ENCODE measurements around the gene AKT1. TPM values are rescaled to one million over a fixed set of nuclear protein-coding genes. Genes with fewer than 3 reads are reported as not detected.
"Not testable (repeated sequence)": the region's sequence is repeated elsewhere in the genome, so short reads cannot be mapped to it uniquely, and the experiment has no call there.

Gene AKT1
- total RNA-seq, result 57.3 TPM

DNA sequence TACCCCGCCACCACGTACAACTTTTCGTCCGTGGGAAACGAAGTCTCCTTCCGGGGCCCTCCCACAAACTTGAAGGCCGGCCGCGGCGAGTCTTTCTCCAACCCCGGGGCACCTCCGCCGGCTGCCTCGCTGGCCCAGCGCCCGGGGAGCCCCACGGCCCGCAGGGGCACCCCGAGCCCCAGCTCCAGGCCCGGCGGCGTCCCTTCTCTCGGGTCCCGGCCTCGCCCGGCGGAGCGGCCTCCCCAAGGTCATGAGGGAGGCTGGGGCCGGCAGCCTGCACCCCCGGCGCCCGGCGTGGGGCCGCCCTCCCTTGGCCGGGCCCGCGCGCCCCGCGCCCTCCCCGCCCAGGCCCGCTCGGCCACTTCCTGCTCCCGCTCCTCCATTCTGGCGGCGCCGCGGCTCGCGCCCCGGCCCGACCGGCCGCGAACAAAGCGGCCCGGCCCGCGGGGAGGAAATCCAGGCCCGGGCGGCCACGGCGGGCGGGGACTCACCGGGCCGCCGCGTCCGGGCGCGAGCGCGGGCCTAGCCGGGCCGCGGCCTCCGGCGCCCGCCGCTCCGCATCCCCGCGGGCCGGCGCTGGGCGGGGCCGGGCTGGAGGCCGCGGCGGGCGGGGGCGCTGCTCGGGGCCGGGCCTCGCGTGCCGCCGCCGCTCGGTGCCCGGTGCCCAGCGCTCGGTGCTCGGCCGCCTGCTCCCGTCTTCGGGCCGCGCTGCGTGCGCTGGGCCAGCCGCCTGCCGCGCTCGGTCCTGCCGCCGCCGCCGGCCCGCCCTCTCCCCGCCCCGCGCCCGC, at the start of gene AKT1:
AKT1 (minus strand) TSS at position 756 of the 788 bp plus-strand sequence. CDS start 3,105 bp downstream, outside the sequence.
- ATAC-seq, result peak; percentile 21

DNA sequence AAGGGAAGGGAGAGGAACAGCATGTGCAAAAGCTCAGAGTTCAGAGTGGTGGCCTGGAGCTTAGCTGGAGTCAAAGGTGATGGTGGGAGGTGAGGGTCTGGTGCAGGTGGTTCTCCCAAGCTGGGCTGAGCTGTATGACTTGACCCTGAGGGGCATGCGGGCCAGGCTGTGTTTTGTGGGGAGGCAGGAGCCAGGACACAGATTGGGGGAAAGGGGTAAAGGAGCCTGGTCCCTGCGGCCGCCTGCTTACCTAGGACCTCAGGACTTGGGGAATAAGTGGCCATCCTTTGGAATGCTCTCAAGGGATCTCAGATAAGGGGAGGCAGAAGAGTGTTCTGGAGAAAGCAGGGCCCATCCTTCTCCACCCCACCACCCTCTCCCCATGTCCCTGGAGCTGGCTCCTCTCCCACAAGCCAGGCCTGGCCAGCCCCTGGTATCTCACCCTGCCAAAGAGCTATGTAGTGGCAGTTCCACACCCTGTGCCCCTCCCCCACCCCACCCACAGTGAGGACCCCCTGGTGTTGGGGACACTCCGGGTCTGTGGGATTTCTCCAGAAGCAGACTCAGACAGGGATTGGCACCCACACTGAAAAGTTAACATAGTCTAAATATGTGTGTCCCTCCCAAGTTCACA, 49.6 kb upstream of the AKT1 start:
- peak; percentile 21 for ATAC-seq

- peak; percentile 12 for ATAC-seq
These were observed 48.9 kb upstream of the AKT1 start for GRCh38 chr14:104844306-104845032.

- ATAC-seq, result peak; percentile 38
These were observed 48.1 kb upstream of the AKT1 start for GRCh38 chr14:104843442-104844305.

GRCh38 chr14:104843006-104843405, 47.5 kb upstream of the AKT1 start:
- peak; percentile 9 for ATAC-seq

- ATAC-seq, result no peak
These were observed 46.2 kb upstream of the AKT1 start for GRCh38 chr14:104841730-104842129.

DNA sequence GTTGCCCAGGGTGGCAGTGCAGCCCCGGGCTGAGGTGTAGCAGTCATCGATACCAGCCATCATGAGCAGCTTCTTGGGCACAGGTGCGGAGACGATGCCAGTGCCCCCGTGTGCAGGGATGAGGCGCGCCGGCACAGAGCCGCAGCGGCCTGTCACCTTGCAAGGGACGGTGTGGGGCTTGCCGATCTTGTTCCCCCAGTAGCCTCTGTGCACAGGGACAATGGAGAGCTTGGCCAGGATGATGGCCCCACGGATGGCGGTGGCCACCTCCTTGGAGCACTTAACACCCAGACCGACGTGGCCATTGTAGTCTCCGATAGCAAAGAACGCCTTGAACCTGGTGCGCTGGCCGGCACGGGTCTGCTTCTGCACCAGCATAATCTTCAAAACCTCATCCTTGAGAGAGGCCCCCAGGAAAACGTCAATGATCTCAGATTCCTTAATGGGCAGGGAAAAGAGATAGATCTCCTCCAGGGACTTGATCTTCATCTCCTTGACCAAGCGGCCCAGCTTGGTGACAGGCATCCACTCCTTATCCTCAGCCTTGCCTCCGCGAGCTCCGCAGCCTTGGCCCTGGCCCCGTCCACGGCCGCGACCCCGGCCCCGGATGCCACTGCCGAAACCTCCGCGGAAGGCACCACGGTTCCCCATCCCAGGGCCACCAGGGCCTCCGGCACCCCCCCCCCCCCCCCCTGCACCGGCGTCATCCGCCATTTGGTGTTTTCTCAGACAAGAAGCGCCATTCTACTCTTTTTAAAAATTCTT, 40.8 kb upstream of the AKT1 start:
- ATAC-seq, result not testable (repeated sequence)

DNA sequence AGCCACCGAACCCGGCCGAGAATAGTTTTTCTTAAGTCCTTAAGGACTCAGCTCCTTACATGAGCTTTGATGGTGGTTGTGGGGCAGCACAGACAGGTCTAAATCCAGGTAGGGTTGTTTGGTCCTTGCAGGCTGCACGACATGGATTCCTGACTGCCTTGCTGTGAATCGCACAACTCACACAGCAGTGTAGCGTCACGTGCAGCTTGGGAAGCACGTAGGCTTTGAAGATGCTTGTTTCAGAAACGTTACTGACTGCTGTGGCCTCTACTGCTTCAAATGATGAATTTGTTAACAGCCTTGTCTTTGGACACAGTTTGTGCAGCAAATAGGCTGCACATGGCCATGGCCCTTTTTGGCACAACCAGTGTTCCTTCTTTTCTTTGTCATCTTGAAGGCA, 35.2 kb upstream of the AKT1 start:
- no peak for ATAC-seq

- peak; percentile 29 for ATAC-seq
These were observed 31.9 kb upstream of the AKT1 start for GRCh38 chr14:104827177-104828055.

GRCh38 chr14:104826861-104827176, 31.3 kb upstream of the AKT1 start:
- no peak for ATAC-seq

DNA sequence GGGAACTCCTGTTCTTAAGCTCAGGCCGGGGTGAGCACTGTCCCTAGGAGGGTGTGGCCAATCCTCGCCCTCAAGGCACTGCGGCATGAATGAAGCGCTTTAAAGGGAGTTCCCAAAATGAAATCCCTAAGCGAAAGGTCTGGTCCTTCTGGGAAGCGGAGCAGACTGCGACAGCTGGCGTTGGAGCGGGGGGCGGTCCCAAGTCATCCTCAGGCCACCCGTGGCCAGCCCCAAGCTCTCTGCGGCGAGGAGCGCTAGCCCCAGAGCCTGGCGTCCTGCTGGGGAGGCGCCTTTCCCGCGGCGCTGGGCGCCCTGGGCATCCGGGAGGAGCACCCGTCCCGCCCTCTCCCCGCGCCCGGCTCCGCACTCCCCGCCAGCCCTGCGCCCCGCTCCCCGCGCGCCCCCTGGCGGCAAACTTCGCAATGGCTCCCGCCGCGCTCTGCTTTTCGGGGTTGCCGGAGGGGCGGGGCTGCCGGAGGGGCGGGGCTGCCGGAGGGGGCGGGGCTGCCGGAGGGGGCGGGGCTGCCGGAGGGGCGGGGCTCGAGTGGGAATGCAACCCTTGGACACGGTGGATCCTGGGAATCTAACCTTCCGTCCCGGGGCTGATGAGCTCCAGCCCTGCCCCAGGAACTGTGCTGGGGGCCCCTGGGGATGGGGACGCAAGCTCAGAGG, 30.8 kb upstream of the AKT1 start:
- peak; percentile 93 for ATAC-seq

DNA sequence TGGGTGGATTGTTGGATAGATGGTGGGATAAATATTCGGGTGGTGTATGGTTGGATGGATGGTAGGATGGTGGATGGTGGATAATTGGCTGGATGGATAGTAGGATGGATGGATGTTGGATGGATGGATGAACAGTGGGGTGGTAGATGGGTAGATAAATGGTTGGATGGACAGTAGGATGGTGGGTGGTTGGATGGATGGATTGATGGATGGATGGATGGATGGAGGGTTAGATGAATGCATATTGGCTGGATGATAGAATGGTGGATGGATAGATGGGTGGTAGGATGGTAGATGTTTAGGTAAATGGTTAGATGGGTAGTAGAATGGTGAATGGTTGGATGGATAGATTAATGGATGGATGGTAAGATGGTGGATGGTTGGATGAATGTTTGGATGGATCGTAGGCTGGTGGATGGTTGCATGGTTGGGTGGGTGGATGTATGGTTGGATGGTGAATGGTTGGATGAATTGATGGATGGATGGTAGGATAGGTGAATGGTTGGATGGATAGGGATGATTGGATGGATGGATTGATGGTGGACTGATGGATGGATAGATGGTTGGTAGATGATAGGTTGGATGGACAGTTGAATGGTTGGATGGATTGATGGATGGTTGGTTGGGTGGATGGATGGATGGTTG, 28.9 kb upstream of the AKT1 start:
- ATAC-seq, result no peak

- no peak for ATAC-seq
These were observed 27.5 kb upstream of the AKT1 start for GRCh38 chr14:104822821-104823615.

DNA sequence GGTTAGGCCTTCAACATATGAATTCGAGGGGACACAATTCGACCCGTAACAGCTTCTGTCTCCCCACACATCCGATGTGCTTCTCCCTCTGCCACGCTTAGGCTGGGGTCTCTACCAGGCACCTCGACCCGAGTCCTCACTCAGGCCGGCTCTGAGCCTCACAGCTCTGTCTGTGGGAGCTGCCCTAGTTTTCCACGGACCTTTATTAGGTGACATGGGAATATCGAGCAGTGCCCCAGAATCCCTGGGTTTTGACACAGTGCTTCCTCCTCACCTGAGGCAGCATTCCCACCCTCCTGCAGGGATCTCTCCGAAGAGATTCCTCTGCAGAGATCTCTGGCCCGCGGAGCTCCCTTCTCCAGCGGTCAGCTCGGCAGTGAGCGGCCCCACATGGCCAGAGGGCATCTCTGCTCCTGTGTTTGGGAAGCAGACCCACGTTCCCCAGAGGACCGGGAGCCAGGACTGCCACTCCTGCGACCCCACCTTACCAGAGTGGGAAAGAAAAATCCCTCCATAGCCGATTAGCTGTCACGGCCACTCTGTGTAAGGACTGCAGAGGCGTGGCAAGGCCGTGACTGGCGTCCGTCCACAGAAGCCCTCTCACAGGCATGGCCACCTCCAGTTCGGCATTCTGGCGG, 26.5 kb upstream of the AKT1 start:
- no peak for ATAC-seq

DNA sequence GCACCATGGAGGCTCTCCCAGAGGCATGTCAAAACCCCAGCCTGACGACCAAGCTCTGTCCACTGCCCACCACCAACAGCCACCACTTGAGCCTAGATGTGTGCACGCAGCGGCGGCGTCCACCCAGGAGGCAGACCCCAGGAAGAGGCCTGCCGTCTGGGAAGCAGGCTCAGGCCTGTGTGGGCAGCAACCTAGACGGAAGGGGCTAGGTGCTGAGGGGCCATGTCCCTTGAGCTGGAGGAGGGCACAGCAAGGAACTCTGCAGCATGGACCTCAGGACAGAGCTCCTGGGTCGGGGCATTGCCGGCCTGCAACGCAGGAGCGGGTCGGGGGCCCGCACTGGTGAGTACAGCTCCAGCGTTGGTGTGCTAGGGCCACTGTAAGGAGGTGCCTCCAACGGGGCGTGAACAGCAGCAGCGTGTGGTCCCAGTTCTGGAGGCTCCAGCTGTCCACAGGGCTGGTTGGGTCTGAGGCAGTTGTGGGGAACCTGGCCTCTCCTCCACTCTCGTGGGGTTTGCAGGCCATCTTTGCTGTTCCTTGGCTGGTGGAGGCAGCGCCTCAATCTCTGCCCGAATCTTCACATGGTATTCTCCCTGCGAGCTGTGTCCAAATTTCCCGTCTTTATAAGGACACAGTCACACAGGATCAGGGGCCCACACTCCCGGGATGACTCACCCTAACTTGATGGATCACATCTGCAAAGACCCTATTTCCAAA, 25.8 kb upstream of the AKT1 start:
- no peak for ATAC-seq

DNA sequence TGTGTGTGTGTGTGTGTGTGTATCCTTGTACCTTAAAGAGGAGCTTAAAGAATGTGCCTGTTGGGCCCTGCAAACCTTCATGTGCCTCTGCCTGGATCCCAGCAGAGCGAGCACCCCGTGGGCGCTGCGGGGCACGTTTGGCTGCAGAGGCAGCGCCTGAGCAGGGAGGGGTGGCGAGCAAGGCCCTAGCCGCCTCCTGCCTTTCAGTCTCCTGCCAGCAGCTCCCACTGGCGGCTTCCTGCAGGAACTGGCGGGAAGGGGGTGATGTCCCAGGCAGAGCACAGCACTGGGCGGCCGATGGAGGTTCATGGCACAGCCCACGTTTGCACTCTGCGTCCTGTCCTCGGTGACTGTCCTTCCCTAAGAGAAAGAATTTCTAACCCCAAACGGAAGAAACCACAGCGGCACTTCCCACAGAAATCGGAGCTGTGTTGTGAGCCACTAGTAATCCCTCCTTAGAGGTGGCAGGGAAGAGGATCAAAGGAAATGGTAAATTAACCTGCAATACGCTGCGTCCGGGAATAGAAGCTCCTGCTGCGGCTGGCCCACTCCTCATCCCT, 25.2 kb upstream of the AKT1 start:
- ATAC-seq, result peak; percentile 48

GRCh38 chr14:104819361-104819781, 23.8 kb upstream of the AKT1 start:
- no peak for ATAC-seq

Measured in esophagus mucosa (tissue), 1 donor.